HG02610 (cell line): ENCODE measurements around the gene RAPGEF2.

Experiments used
- ATAC-seq: cut with Tn5 transposase; IDR thresholded peaks from one replicate; pipeline ENCODE4 v1.9.1; 2021; ENCODE audit warnings: mild to moderate bottlenecking, moderate library complexity; ENCODE audit not compliant: unreplicated experiment

The RAPGEF2 gene

DNA sequence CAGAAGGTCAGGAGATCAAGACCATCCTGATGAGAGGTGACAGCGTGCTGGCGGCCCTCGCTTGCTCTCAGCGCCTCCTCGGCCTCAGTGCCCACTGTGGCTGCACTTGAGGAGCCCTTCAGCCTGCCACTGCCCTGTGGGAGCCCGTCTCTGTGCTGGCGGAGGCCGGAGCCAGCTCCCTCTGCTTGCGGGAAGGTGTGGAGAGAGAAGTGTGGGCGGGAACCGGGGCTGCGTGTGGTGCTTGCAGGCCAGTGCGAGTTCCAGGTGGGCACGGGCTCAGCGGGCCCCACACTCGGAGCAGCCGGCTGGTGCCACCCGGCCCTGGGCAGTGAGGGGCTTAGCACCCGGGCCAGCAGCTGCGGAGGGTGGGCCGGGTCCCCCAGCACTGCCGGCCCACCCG is 286.9 kb downstream of the RAPGEF2 start:
- no peak for ATAC-seq

DNA sequence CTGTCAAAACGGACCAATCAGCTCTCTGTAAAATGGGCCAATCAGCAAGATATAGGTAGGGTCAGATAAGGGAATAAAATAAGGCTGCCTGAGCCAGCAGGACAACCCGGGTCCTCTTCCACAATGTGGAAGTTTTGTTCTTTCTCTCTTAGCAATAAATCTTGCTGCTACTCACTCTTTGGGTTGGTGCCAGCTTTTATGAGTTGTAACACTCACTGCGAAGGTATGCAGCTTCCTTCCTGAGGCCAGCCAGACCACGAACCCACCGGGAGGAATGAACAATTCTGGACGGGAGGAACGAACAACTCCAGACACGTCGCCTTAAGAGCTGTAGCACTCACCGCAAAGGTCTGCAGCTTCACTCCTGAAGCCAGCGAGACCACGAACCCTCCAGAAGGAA is 287.8 kb downstream of the RAPGEF2 start:
- no peak for ATAC-seq

DNA sequence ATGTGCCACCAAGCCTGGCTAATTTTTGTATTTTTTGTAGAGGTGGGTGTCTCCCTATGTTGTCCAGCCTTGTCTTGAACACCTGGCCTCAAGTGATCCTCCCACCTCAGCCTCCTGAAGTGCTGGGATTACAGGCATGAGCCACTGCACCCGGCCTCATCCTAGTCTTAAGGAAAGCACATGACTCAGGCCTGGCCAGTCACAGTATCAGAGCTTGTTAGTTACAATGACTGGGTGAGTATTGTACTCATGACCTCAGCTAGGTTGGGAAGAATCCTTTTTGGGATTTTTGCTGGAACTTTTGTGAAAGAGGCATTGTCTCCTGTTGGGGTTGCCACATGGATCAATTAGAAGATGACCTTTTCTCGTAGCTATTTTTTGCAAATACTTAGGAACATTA is 292.8 kb downstream of the RAPGEF2 start:
- no peak for ATAC-seq

DNA sequence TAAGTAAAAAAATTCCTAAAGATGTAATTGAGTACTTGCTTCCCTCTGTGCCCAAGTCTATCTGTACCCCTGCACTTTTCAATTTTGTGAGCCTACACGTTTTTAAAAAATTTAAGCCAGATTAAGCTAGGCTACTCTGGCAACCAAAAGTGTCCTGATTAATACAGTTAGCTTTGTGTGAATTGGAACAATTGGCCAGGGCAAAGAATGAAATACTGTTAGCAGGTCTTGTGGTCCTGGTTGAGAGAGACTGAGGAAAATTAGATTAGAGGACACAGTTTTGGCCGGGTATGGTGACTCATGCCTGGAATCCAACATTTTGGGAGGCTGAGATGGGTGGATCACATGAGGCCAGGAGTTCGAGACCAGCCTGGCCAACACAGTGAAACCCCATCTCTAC is 293.3 kb downstream of the RAPGEF2 start:
- ATAC-seq = no peak

DNA sequence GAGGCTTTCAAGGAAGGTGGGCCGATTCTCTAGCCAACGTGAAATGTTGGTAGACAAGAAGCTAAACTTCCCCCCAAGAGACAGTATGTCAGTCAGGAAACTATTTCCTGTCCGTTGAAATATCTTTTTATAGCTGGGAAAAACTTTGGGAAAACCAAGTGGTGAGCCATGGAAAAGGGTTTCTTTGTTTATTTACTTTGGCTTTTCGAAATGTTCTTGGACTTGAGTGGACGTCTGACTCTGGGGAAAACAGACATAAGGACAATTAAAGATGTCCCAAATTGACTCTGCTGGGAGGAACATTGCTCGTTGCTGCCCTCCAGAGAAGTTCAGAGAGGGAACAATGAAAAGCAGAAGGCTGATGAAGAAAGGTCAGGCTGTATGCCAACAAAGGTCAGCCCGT is 295.4 kb downstream of the RAPGEF2 start:
- ATAC-seq = no peak

DNA sequence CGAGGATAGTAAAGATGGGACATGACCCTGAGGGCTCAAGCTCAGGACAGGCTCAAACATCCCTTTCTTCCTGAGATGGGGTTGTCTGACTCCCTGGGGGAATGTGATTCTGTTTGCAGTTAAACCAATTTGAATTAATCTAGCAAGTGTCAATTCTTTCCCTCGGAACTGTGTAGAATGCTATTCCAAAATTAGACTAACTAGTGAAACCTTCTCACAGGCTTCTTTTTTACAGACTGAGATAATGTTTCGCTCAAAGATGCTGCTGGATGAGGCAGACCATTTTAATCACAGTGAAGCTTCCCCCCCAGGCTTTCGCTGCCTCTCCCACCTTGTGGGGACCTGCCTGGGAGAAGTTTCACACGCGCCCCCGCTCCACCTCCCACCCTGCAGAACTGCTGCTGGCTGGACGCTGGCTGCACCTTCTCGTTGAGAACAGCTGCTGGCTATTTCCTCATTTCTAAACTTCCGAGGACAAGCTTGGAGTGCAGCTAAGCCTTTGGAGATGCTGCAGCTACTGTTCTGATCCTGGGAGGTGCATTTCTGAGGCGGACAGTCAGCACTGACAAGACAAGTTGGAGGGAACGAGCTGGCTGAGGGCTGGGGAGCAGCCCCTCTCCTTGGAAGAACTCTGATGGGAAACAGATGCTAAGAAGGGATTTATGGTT is 297.8 kb downstream of the RAPGEF2 start:
- ATAC-seq = peak; percentile 36

DNA sequence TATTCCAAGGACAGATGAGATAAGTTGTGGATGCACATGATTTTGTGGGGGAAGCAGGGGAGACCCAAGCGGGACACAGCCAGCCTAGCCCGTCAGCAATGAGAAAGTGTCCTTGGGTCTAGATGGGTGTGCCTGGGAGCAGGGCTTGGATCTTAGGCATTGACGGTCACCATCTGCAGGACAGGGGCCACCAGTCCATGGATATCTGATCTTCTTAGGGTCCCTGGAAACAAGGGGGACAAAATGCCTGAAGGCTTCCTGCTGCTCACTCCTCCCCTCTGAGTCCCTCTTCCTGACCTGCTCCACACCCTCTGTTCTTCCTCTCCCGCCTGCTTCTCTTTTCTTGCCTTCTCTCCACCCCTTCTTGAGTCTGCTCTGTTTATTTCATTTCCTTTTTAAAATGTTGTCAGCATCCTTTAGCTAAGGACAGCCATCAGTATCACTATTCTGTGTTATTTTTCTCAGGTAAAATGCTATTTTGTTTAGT is 298.4 kb downstream of the RAPGEF2 start:
- ATAC-seq = peak; percentile 24

DNA sequence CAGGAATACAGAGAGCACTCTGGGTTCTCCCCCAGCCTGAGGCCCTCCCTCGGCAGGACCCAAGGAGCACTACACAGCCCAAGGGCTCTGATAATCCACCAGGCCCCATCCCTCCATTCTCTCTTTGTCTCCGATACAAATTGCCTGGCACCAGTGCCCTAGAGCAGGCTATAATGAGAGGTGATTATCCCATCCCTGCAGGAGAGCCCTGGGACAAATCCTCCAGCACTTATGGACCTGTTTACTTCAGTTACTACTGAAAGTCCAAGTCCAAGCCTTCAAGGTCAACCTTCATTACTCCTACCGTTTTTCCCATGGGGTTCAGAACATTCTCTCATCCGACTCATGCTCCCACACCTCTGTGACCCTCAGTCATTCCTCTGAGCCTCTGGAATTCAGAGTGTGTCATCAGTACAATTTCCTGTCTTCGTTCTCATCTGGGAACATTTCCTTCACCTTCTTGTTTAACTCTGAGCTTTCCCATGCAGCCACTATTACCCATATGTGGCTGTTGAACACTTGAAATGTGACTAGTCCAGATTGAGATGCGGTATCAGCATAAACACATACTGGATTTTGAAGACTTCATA is 299.0 kb downstream of the RAPGEF2 start:
- no peak for ATAC-seq
